Calu3 (cell line): Measurements from ENCODE around the gene ZNF532. TPM values are rescaled to one million over a fixed set of nuclear protein-coding genes. Genes with fewer than 3 reads are reported as not detected.

Source experiments
- BruUV-seq: library from RNA; stranded (reverse); fragments of 400-500 nt; replicated peaks from 2 replicates; lab custom pipeline; 2021; lab: Mats Ljungman, UMichigan
- CTCF ChIA-PET: fragments of 300-600 bp; sonication (Branson Sonifier 250); formaldehyde crosslinking; loops from one replicate; lab custom pipeline; 2022; ENCODE audit warnings: antibody characterized with exemption; lab: Charles Lee
- DNase-seq: peaks from one replicate; pipeline ENCODE4 v3.0.0; 2022
- H3K27ac Mint-ChIP-seq: one replicate; pipeline ENCODE4 v1.8.0; 2022; ENCODE audit warnings: mixed read lengths; ENCODE audit not compliant: unreplicated experiment
- H3K27me3 Mint-ChIP-seq: one replicate; pipeline ENCODE4 v1.8.0; 2022; ENCODE audit warnings: mixed read lengths; ENCODE audit not compliant: unreplicated experiment
- H3K36me3 Mint-ChIP-seq: one replicate; pipeline ENCODE4 v1.8.0; 2022; ENCODE audit warnings: mild to moderate bottlenecking, moderate library complexity, mixed read lengths; ENCODE audit not compliant: insufficient read depth, unreplicated experiment
- H3K4me1 Mint-ChIP-seq: one replicate; pipeline ENCODE4 v1.8.0; 2022; ENCODE audit warnings: mild to moderate bottlenecking, low read depth, mixed read lengths; ENCODE audit not compliant: unreplicated experiment
- H3K4me3 Mint-ChIP-seq: one replicate; pipeline ENCODE4 v1.8.0; 2022; ENCODE audit warnings: mild to moderate bottlenecking, low read depth, moderate library complexity, mixed read lengths; ENCODE audit not compliant: unreplicated experiment
- H3K9me3 Mint-ChIP-seq: one replicate; pipeline ENCODE4 v1.8.0; 2022; ENCODE audit warnings: low read depth, mixed read lengths; ENCODE audit not compliant: unreplicated experiment
- CTCF ChIP-seq: fragments of 200-600 bp; IDR thresholded peaks from one replicate; pipeline ENCODE4 v1.8.0; 2022; ENCODE audit warnings: antibody characterized with exemption; ENCODE audit not compliant: unreplicated experiment
- intact Hi-C: fragments of 100-400 bp; cut with micrococcal nuclease; formaldehyde crosslinking; loops from one replicate; pipeline ENCODE4 v1.10.0; 2022; ENCODE audit not compliant: unreplicated experiment
- total RNA-seq: library from RNA; stranded (reverse); gene quantifications from 2 replicates; pipeline ENCODE4 v1.2.3, GENCODE V29; 2022

Gene ZNF532
- total RNA-seq, 1 experiment from 2014 or later: 150 TPM

DNA sequence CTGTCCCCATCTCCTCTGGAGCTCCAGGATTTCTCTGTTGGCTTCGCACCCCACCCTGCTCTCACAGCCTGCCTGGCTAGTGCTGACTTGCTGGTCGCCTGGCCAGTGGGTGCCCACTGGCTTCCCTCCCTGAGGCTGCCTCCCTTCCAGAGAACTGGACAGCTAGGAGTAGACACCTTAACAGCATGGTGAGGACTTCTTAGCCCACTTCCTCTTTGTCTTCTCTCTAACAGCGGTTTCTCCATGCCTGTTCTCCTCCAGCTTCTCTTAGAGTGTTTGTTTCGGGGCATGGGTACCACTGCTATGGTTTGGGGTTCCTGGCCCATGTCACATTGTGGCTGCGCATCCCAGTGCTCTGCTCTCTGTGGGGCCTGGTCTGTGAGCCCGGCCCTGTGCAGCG, 37.1 kb downstream of the ZNF532 start:
- DNase-seq: no peak
- TF ChIP-seq CTCF: no peak
- Mint-ChIP-seq H3K9me3 (no peaks in the 10 kb centered on the region), H3K27ac (no peak overlapping the region), H3K4me3 (no peak overlapping the region), H3K27me3 (no peaks in the 10 kb centered on the region), H3K4me1 (peaks cover 34% of the 10 kb centered on the region), H3K36me3 (peaks cover 35% of the 10 kb centered on the region)
- intact Hi-C loops: no loop called here
- CTCF ChIA-PET: no interaction called here
- no TSS peak for BruUV-seq

GRCh38 chr18:58902961-58903360, 38.3 kb downstream of the ZNF532 start:
- intact Hi-C loops: no loop called here
- BruUV-seq: no TSS peak
- CTCF ChIA-PET: no interaction called here
- no peak for TF ChIP-seq CTCF
- H3K9me3 Mint-ChIP-seq: no peaks in the 10 kb centered on the region
- no peak overlapping the region for H3K4me3 Mint-ChIP-seq
- peaks cover 30% of the 10 kb centered on the region for H3K36me3 Mint-ChIP-seq
- H3K27ac Mint-ChIP-seq: no peak overlapping the region
- DNase-seq: no peak
- no peaks in the 10 kb centered on the region for H3K27me3 Mint-ChIP-seq
- peaks cover 29% of the 10 kb centered on the region for H3K4me1 Mint-ChIP-seq

GRCh38 chr18:58903533-58903932, 38.9 kb downstream of the ZNF532 start:
- Mint-ChIP-seq H3K36me3 (peaks cover 30% of the 10 kb centered on the region), H3K4me1 (peaks cover 33% of the 10 kb centered on the region), H3K9me3 (no peaks in the 10 kb centered on the region), H3K27me3 (no peaks in the 10 kb centered on the region), H3K27ac (no peak overlapping the region), H3K4me3 (no peak overlapping the region)
- no TSS peak for BruUV-seq
- intact Hi-C loops: no loop called here
- CTCF ChIA-PET: no interaction called here
- no peak for DNase-seq
- TF ChIP-seq CTCF: no peak

- CTCF ChIA-PET: interaction anchor here (0.5 kb wide), 1 partner anchor 15 kb away, joined by 6 read pairs; no protein-coding TSS in a partner anchor
- TF ChIP-seq CTCF: no peak
- no peaks in the 10 kb centered on the region for H3K27me3 Mint-ChIP-seq
- no peak for DNase-seq
- H3K36me3 Mint-ChIP-seq: peaks cover 38% of the 10 kb centered on the region
- H3K27ac Mint-ChIP-seq: no peak overlapping the region
- BruUV-seq: no TSS peak
- intact Hi-C loops: no loop called here
- H3K9me3 Mint-ChIP-seq: no peaks in the 10 kb centered on the region
- H3K4me1 Mint-ChIP-seq: peaks cover 46% of the 10 kb centered on the region
- H3K4me3 Mint-ChIP-seq: no peak overlapping the region
These were observed 41.2 kb downstream of the ZNF532 start for GRCh38 chr18:58905777-58906428.
